Right lung (tissue), 5 donors: ENCODE results near the gene FAM156A. TPM values are rescaled to one million over a fixed set of nuclear protein-coding genes. Genes with fewer than 3 reads are reported as not detected.
"Not testable (repeated sequence)": the region's sequence is repeated elsewhere in the genome, so short reads cannot be mapped to it uniquely, and the experiment has no call there.

Source experiments
- DNase-seq, 2 donors: peaks; one replicate each; pipeline ENCODE4 v3.0.0-alpha.2; 2013
- polyA plus RNA-seq, 5 donors: library from polyadenylated mRNA; unstranded; fragments of 120-200 nt; gene quantifications; one replicate each; pipeline versions ENCODE4 v1.2.1 to v1.2.3, GENCODE V29; 2013; ENCODE audit warnings: inconsistent platforms in 1 of 5, low replicate concordance in 1 of 5; ENCODE audit not compliant: insufficient read length in 5 of 5, insufficient read depth in 1 of 5

The FAM156A gene
- polyA plus RNA-seq, 5 donors = 34.2 to 48.9 (median 42.3) TPM

DNA sequence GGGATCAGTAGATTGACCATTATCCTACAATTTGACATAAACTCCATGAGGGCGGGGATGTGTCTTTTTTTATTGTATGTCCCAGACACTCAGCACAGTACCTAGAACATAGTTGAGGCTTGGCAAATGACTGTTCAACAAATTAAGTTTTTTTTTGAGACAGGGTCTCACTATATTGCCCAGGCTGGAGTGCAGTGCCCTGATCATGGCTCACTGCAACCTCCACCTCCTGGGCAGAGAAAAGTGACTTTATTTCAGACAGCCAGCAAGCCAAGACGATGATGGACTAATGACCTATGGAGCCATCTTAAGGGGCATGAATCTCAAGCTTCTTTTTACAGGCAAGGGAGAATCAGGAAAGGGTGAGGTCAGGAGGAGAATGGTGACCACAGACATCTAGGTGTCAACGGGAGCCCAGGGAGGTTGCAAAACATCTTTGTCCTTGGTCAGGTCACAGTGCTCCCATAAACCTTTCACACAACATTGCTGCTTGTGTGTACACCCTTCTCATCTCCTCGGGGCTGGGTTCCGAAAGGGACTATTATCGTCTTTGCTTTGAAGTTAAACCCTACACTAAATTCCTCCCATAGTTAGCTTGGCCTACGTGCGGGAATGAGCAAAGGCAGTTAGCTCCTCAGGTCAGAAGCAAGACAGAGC, 16.1 kb upstream of the FAM156A start:
- not testable (repeated sequence) for DNase-seq

- DNase-seq = not testable (repeated sequence)
Observed at GRCh38 chrX:52967922-52968321, 9.6 kb upstream of the FAM156A start.

DNA sequence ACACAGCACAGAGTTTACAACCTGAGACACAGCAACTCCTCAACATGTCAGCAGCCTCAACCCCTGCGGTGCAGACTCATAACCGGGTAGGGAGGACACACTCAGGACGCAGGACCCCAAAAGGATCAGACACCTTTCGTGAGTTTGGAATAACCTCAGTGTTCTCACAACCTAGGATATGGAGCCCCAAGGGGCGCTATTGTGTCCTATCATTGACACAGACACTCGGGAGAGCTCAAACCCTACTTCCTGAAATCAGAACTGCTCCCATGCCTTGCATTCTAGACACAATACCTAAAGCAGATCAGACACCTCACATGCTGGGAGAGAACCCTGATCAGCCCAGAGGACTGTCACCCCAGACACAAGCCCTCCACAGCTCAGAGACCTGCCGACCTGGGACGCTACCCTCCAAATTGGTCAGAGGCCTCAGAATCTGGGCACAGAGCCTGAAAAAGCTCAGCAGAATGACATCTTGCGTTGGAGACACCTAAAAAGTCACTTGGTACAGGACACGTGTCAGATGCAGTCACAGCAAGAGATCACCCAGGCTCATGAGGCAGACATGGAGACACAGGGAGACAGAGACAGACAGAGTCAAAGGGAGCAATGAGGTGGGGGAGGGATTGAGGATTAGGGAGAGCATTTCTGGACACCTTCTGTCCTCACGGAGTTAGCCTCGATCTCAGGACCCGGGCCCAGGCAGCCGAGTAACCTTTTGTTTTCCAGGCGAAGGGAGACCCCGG, 8.8 kb upstream of the FAM156A start:
- not testable (repeated sequence) for DNase-seq

DNA sequence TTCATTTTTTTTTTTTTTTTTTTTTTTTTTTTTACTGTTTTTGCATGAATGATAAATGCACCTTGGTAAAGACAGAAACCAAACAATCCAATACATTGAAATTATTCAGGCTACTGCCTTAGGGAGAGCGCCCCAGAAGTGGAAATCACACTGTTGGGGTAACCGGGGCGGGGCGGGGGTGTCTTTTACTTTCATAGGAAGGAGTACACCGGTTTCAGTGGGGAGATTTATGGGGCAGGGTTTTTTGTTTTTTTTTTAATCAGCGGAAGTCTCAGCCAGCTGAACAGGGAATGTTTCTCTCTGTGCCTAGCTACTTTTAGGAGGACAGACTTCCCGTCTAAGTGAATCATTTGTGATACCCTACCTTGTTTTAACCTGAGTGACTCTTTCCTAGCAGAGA, 643 bp upstream of the FAM156A start:
- DNase-seq = not testable (repeated sequence)

GRCh38 chrX:52949884-52950283, 8.4 kb downstream of the FAM156A start:
- not testable (repeated sequence) for DNase-seq

DNA sequence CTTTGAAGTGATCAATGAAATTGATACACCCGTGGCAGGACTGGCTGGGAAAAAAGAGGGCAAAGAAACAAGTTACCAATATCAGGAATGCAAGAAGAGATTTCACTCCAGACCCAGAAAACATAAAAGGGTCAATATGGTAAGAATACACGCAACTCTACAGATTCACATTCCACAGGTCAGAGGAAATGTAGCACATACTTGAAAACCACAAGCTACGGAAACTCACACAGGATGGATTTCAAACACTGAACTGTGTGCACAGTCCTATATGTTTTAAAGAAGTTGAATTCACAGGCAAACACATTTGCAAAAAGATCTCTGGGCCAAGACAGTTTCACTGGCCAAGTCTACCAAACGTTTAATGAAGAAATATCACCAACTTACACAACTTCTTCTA, 9.0 kb downstream of the FAM156A start:
- DNase-seq = not testable (repeated sequence)

DNA sequence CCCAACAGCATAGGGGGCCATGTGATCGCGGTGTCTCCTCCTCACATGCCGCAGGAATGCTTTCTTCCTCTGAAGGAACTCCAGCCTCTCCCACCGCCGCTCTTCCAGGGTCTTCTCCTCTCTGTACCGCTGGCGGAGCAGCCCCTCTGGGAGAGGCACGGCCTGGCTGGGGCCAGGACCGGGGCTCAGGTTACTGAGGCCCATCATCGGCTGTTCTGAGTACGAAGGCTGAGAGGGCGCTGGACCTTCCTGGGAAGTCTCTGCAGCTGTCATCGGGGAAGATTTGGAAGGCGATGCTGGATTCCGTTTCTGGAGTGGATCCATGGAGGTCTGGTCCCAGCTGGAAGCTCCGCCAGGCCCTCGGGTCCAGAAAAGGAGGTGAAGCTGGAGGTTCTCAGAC, 10.1 kb downstream of the FAM156A start:
- DNase-seq = not testable (repeated sequence)

DNA sequence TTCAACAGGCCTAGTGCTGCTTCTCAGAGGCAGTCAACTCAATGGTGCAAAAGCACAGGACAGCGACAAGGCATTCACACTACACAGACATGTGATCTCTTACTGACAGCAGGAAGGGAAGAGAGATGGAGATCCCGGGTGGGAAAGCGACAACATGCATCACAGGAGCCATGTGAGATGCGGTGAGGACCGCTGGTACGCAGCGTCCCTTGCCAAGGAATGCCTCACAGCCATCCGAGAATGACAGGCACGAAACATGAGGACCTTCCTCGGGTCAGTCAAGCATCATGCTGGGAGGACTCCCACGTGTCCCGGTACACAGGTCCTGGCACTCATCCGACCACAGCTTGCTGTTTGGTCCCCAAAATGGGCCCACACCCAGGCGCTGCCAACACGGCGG, 10.8 kb downstream of the FAM156A start:
- DNase-seq = not testable (repeated sequence)

GRCh38 chrX:52945838-52946494, 12.4 kb downstream of the FAM156A start:
- DNase-seq = not testable (repeated sequence)

DNA sequence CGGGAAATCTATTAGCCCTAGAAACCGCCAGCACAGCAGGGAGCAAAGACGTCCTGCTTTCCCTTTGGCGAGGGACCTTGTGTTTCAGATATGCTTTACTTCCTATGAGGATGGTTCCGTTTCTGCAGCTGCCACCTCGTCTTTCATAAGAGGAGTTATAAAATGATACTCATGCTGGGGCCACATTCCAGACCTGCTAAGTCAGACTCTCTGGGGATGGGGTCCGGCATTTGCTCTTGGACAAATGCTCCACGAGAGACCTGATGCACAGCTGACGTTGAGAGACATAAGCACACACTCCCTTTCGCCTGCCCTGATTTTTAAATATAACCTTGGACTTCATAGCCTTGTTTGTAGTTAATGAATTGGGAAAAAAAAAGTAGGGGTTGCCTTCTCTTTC, 16.6 kb downstream of the FAM156A start:
- DNase-seq = not testable (repeated sequence)

- not testable (repeated sequence) for DNase-seq
Observed at GRCh38 chrX:52940704-52941103, 17.6 kb downstream of the FAM156A start.

- not testable (repeated sequence) for DNase-seq
Observed at GRCh38 chrX:52935470-52935784, 22.9 kb downstream of the FAM156A start.

GRCh38 chrX:52934704-52935469, 23.4 kb downstream of the FAM156A start:
- peak; percentile 97 to 98 for DNase-seq

DNA sequence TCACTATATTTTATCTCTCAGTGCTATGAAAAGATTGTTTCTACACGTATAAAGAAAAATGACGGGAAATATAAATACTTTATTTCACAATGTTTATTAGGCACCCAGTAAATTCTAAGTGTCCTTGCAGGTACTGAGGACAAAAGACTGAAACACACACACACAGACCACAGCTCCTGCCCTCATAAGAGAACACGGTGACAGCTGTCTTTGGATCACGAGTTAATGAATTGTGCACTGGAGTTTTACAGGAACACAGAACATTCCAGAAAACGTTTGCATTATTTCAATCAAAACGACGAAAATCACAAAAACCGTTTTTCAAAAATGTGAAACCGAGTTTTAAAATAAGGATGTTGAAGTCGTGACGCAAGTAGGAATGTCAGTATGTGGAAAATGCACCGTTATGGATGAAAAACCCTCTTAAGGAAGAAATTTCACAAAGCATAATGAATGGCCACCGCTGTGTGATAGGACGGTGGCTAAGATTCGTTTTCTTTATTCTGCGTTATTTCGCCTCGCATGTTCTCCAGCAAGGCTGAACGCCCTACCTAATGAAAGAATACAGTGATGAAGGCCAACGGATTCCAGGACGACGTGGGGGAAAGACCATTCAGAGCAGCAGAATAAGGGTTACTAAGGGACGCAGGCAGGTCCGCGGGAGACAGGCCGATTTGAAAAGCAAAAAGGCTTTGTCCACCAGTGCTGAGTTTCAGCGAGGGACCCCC, 24.2 kb downstream of the FAM156A start:
- no peak for DNase-seq

DNA sequence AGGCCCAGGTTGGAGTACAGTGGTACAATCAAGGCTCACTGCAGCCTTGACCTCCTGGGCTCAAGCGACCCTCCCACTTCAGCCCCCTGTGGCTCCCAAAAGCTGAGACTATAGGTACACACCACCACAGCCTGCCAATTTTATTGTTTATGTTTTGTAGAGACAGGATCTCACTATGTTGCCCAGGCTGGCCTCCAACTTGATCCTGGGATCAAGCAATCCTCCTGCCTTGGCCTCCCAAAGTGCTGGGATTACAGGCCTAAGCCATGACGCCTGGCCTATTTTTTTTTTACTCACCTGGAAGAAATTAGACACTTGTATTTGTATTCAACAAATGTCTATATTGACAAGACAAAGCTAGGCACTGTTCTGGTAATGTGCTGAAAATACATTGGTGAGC, 25.1 kb downstream of the FAM156A start:
- DNase-seq = no peak

- DNase-seq = not testable (repeated sequence)
Observed at GRCh38 chrX:52930214-52930613, 28.1 kb downstream of the FAM156A start.

DNA sequence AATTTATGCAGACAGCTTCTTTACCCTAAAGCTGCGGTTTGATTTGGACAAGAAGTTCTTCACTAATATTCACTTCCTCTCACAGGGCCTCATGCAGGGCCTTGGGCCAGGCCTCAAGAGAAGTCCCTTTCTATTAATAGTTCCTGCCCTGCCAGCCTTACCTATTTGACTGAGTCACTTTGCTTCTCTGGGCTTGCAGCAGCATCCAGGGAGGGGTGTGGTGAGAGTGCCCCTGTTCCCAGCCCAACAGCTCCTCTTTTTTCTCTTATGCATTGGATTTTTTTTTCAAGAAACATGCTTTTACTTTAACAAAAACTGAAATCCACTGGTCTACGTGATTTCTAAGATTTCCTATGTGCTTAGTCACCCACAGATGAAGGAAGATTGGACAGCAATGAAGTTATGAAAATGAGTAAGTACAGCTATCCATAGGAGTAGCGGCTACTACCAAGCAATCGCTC, 34.5 kb downstream of the FAM156A start:
- DNase-seq = peak in 1 of 2 donors; percentile 16

DNA sequence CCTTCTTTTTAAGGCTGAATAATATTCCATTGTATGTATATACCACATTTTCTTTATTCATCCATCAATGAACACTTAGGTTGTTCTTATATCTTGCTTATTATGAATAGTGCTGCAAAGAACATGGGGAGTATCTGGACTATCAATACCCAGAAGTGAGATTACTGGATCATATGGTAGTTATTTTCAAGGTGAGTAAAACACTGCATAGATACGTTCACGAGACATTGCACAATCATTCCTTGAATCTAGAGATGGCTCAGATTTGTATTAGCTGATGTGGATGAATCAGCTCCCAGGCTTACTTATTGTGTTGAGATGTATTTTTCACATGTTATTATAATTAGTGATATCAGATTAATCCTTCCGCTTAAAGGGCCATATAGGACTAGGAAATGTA, 43.6 kb downstream of the FAM156A start:
- not testable (repeated sequence) for DNase-seq

DNA sequence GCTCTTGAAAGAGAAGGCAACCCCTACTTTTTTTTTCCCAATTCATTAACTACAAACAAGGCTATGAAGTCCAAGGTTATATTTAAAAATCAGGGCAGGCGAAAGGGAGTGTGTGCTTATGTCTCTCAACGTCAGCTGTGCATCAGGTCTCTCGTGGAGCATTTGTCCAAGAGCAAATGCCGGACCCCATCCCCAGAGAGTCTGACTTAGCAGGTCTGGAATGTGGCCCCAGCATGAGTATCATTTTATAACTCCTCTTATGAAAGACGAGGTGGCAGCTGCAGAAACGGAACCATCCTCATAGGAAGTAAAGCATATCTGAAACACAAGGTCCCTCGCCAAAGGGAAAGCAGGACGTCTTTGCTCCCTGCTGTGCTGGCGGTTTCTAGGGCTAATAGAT, 44.6 kb downstream of the FAM156A start:
- not testable (repeated sequence) for DNase-seq

DNA sequence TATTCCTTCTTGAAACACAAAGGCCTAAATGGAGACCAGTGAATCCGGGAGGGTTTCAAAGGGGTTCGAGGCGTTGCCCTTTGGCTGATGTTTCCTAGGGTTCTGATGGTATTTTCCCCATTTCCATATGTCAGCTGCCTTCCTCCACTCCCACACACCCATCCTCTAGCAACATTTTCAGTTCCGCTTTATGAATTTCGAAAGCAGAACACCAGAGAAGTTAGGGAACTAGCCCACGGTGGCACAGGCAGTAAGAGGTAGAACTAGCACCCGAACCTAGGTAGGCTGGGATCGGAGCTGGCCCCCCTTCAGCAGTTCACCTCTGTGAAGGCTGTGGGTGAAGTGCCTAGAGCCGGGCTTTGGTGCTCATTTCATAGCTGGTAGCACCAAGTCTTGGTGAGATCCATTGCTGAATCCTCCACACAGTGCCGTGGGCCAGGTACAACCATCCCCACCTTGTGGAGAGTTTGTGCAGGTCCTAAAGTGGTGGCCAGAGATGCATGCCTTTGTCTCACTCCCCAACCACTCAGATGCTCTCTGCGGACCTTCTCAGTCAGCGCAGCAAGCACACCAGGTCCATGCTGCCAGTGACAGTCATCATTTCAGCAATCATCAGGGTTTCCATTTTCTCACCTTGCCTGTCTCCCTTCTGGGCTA, 48.9 kb downstream of the FAM156A start:
- DNase-seq = not testable (repeated sequence)

DNA sequence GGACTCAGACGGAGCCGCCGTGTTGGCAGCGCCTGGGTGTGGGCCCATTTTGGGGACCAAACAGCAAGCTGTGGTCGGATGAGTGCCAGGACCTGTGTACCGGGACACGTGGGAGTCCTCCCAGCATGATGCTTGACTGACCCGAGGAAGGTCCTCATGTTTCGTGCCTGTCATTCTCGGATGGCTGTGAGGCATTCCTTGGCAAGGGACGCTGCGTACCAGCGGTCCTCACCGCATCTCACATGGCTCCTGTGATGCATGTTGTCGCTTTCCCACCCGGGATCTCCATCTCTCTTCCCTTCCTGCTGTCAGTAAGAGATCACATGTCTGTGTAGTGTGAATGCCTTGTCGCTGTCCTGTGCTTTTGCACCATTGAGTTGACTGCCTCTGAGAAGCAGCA, 50.4 kb downstream of the FAM156A start:
- DNase-seq = not testable (repeated sequence)
